GM19467 (cell line): ENCODE results near the gene STRN.

Experiments used
- ATAC-seq: cut with Tn5 transposase; IDR thresholded peaks from one replicate; pipeline ENCODE4 v1.9.1; 2021; ENCODE audit warnings: mild to moderate bottlenecking, moderate library complexity; ENCODE audit not compliant: unreplicated experiment

STRN gene

DNA sequence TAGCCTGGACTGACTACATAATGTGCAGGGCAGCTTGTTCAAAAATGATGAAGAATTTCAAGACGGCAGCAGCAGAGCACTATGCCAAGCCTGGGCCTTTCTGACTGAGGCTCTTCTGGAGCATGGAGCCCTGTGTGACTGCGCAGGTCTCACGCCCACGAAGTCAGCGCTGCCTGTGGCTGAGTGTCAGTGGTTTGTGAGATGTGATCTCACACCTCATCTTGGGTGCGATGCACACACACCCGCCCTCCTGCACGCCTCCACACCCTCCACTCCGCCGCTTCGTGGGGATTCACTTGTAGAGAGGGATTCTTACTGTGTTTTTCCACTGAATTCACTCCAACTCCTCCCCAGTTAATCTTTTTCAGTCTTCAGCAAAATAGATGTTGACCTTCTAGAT lies 166.0 kb downstream of the STRN start:
- ATAC-seq = no peak

DNA sequence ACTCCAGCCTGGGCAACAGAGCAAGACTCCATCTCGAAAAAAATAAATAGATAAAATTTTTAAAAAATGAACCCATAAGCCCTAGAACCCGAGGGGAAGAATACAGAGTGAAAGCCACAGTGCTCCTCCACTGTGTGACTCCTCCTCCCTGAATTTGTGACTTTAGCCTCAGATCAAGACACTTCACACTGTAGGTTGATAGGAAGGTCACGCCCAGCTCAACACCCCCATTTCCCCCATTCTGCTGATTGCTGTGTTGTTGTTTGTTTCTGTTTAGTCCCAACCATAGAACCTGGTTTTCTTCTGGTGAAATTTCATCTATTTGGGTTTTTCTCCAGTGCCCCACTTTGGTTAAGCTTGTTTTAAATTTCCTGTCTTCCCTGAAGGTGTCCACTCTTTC lies 167.6 kb downstream of the STRN start:
- no peak for ATAC-seq

DNA sequence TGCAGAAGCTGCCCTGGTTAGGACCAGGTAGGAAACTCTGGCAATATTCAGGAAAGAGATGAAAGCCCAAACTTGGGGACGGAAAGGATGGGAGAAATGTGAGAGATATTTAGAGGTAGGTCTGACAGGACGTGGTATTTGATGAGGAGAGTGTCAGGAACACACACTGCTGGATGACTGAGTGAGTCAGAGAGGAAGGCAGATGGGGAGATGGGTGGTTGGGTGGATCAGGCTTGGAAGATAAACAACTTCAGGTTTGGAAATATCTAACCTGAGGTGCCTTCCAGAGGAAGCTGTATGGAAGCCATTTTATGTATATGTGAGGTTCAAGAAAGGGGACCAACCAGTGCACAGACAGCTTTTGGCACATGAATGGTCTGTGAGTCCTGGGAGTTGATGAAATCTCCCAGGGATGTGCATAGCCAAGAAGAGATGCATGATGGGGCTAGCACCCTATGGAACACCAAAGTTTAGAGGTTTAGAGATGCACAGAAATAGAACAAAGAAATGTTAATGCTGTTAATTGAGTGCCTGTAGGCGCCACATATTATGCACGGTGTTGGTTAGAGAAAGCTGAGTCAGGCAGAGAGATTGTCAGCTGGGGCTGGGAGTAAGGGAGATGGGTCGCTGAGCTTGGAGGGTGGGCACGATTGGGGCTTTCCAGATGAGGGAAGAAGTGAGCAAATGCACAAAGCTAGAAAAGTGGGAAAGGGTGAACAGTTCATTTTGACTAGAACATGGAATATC lies 168.8 kb downstream of the STRN start:
- ATAC-seq = no peak
